H1 (cell line): Measurements from ENCODE around the gene B4GALNT3. TPM values are rescaled to one million over a fixed set of nuclear protein-coding genes. Genes with fewer than 3 reads are reported as not detected.

Experiments
- ATF3 ChIP-seq: IDR thresholded peaks from 2 replicates; pipeline ENCODE4 v1.6.1; 2011; ENCODE audit warnings: low read depth, mild to moderate bottlenecking, low read length; ENCODE audit not compliant: insufficient read depth
- BACH1 ChIP-seq: IDR thresholded peaks from 2 replicates; pipeline ENCODE4 v1.6.1; 2012; ENCODE audit warnings: low read length, improper control_type of control experiment
- YY1 ChIP-seq: IDR thresholded peaks from 2 replicates; pipeline ENCODE4 v1.6.1; 2011; ENCODE audit warnings: low read depth, mild to moderate bottlenecking, low read length
- ZNF274 ChIP-seq: IDR thresholded peaks from 2 replicates; pipeline ENCODE4 v1.7.0; 2012; ENCODE audit warnings: low read length, borderline replicate concordance; ENCODE audit errors: extremely low read depth
- polyA plus RNA-seq, 7 experiments: library from polyadenylated mRNA; depleted of rRNA in 3 of 7; stranded (reverse) in 5 of 7; unstranded in 2 of 7; fragments of >200 nt in 5 of 7; fragments of 200-250 nt in 2 of 7; gene quantifications; 1 replicate in 5 of 7; 2 replicates in 1 of 7; 4 replicates in 1 of 7; pipeline versions ENCODE4 v1.2.1 to v1.2.3, GENCODE V29; 2011 to 2013; ENCODE audit warnings: missing spikeins in 2 of 7, mixed read lengths in 2 of 7
- total RNA-seq: library from RNA; stranded (reverse); fragmentation: NEBNext Ultra II Directional; extraction: Animal tissue kit (Norgen Biotek cat#: 25700); gene quantifications from 2 replicates; pipeline ENCODE4 v1.2.1, GENCODE V29; 2021

The B4GALNT3 gene
- total and polyA plus RNA-seq, 2 of the 8 experiments (the other 6 are each of a cell fraction or from before 2014, with no cell fraction given), result 12.5 to 20.3 TPM

DNA sequence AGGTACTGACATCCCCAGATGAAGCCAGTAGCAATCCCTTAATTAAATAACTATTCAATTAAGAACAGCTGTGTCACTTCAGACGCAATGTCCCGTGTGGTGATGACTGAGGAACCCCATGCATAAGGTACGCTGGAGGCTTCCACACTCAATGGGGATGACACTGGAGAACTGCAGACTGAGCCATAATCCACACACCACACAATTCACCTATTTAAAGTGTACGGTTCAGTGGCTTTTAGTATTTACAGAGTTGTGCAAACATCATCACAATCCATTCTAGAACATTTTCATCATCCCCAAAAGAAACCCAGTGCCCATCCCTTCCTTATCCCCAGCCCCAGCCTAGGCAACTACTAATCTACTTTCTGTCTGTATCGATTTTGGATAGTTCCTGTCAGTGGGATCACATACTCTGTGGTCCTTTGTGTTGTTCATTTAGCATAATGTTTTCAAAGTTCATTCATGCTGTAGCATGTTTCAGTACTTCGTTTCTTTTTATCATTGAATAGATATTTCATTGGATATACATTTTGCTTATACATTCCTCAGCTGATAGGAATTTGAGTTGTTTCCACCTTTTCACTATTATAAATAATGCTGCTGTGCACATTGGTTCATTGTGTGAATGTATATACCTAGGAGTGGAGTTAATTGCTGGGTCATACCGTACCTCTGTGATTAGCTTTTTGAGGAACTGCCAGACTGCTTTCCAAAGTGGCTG is 142.4 kb downstream of the B4GALNT3 start (continued):
- TF ChIP-seq ZNF274 (no peak), BACH1 (no peak), YY1 (no peak), ATF3 (no peak)
